AG04449 (cell line): ENCODE measurements around the gene VWA2.
A peak's percentile ranks its signal among the peaks of the same experiment; 100 is the strongest.

ENCODE experiments used
- CTCF ChIA-PET: fragments of 350-600 bp; formaldehyde crosslinking; extraction: SDS; loops from one replicate; lab custom pipeline; 2021; ENCODE audit warnings: antibody characterized with exemption; lab: Yijun Ruan, JAX
- POLR2A ChIA-PET: fragments of 400-600, 350-600 bp; formaldehyde crosslinking; extraction: SDS; loops from one replicate; lab custom pipeline; 2020; ENCODE audit warnings: antibody characterized with exemption, inconsistent platforms; lab: Yijun Ruan, JAX
- DNase-seq: peaks from one replicate; pipeline ENCODE4 v3.0.0-alpha.2; 2010; ENCODE audit warnings: low read depth, low spot score
- H3K4me3 ChIP-seq: 2 replicates; pipeline ENCODE4 v1.5.1; 2011; ENCODE audit warnings: low read depth, mild to moderate bottlenecking, control low read depth, low read length
- TF ChIP-seq, protein P1 (sequence below): IDR thresholded peaks from one replicate; pipeline ENCODE4 v1.5.1; 2011; ENCODE audit warnings: mild to moderate bottlenecking, moderate library complexity, low read length, control low read depth, inconsistent platforms; ENCODE audit not compliant: insufficient read depth; ENCODE audit errors: missing control alignments

Gene VWA2

DNA sequence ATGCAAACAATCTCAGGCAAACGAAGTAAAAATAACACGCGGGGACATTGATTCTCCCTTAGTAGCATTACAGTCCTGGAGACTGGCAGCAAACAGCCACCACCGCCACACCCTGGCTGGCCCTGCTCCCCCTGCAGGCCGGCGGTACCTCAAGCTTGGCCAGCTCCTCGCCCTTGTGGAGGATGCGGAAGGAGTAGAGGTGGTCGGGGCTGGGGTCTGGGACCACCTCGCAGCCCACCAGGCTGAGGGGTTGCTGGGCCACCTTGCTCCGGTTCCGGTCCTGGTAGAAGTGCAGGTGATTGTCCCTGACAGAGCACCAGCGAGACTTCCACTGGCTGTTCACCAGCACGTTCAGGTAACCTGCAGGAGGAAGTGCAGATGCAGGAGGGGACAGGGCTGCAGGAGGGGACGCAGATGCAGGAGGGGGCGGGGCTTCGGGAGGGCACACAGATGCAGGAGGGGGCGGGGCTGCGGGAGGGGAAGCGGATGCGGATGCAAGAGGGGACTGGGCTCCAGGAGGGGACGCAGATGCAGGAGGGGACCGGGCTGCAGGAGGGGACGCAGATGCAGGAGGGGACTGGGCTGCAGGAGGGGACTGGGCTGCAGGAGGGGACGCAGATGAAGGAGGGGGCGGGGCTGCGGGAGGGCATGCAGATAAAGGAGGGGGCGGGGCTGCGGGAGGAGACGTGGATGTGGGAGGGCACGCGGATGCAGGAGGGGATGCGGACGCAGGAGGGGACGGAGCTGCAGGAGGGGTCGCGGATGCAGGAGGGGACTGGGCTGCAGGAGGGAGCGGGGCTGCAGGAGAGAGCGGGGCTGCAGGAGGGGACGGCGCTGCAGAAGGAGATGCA lies 65.7 kb downstream of the VWA2 start:
- CTCF ChIA-PET: interaction anchor here (0.5 to 3.3 kb wide), 50 partner anchors 8 to 831 kb away, joined by 3 to 47 read pairs (median 6); no protein-coding TSS in a partner anchor
- peak overlapping the region; percentile 45 for H3K4me3 ChIP-seq
- TF ChIP-seq, protein P1, sequence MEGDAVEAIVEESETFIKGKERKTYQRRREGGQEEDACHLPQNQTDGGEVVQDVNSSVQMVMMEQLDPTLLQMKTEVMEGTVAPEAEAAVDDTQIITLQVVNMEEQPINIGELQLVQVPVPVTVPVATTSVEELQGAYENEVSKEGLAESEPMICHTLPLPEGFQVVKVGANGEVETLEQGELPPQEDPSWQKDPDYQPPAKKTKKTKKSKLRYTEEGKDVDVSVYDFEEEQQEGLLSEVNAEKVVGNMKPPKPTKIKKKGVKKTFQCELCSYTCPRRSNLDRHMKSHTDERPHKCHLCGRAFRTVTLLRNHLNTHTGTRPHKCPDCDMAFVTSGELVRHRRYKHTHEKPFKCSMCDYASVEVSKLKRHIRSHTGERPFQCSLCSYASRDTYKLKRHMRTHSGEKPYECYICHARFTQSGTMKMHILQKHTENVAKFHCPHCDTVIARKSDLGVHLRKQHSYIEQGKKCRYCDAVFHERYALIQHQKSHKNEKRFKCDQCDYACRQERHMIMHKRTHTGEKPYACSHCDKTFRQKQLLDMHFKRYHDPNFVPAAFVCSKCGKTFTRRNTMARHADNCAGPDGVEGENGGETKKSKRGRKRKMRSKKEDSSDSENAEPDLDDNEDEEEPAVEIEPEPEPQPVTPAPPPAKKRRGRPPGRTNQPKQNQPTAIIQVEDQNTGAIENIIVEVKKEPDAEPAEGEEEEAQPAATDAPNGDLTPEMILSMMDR: peak; percentile 82
- DNase-seq: no peak
- POLR2A ChIA-PET: interaction anchor here (0.6 kb wide), 1 partner anchor 33 kb away, joined by 3 read pairs; no protein-coding TSS in a partner anchor

DNA sequence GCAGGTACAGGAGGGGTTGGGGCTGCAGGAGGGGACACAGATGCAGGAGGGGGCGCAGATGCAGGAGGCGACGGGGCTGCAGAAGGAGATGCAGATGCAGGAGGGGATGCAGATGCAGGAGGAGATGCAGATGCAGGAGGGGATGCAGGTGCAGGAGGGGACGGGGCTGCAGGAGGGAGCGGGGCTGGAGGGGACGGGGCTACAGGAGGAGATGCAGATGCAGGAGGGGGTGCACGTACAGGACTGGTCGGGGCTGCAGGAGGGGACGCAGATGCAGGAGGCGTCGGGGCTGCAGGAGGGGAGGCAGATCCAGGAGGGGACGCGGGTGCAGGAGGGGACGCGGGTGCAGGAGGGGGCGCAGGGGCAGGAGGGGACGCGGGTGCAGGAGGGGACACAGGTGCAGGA lies 66.5 kb downstream of the VWA2 start:
- DNase-seq: no peak
- CTCF ChIA-PET: no interaction called here
- TF ChIP-seq, protein P1: no peak
- POLR2A ChIA-PET: no interaction called here
- H3K4me3 ChIP-seq: no peak overlapping the region

DNA sequence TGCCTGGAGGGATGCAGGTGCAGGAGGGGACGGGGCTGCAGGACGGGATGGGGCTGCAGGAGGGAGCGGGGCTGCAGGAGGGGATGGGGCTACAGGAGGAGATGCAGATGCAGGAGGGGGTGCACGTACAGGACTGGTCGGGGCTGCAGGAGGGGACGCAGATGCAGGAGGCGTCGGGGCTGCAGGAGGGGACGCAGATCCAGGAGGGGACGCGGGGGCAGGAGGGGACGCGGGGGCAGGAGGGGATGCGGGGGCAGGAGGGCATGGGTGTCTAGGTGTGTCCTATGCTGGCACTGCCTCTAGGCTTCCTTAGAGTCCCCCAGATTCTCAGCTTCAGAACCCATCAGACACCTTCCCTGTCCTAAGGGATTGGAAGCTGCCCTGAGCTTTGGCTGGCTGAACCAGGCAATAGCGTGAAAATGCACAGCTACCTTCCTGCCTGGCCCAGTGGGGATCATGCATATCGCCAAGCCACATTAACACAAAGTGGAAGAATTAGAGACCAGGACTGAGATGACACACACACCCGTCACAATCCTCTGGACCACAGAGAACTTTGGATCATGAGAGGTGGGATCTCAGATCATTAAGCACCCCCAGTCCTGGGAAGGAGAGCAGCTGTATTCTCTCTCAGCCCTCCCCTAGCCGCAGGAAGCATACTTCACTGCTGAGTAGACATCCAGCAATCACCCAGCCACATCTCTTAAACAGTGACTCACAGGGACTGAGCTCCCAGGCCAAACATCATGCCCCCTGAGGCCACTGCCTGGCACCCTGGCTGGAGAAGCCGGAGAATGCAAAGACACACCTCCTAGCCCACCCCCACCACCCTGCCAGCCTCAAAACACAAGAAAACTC lies 67.3 kb downstream of the VWA2 start:
- ChIA-PET POLR2A (interaction anchor here (1.0 to 1.3 kb wide), 2 partner anchors 34 to 68 kb away, joined by 3 to 4 read pairs; no protein-coding TSS in a partner anchor), CTCF (interaction anchor here (0.7 to 3.0 kb wide), 8 partner anchors 8 to 823 kb away, joined by 3 to 11 read pairs (median 4); no protein-coding TSS in a partner anchor)
- TF ChIP-seq, protein P1: no peak
- H3K4me3 ChIP-seq: no peak overlapping the region; the same call in 1 of the 2 replicates
- peak; percentile 76 for DNase-seq

DNA sequence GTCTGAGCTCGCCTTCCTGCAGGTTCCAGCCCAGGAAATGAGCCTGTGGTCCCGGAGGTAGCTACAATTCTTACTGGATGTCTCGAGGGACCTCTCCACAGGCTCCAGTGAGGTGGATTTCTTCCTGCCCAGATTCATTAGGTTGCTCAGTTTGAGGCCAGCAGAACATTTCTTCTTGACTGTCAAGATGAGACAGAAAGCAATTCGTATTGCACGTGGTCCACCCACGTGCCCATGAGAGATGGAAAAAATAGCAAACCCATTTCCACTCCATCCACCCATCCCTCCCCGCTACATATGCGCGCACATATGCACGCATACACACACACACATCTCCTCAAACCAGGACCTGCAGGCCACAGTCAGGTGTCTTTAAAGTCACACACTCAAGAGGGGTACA lies 68.7 kb downstream of the VWA2 start:
- TF ChIP-seq, protein P1: no peak
- H3K4me3 ChIP-seq: no peak overlapping the region
- POLR2A ChIA-PET: no interaction called here
- CTCF ChIA-PET: interaction anchor here (1.0 to 3.0 kb wide), 7 partner anchors 9 to 822 kb away, joined by 3 to 11 read pairs (median 6); no protein-coding TSS in a partner anchor
- DNase-seq: no peak

DNA sequence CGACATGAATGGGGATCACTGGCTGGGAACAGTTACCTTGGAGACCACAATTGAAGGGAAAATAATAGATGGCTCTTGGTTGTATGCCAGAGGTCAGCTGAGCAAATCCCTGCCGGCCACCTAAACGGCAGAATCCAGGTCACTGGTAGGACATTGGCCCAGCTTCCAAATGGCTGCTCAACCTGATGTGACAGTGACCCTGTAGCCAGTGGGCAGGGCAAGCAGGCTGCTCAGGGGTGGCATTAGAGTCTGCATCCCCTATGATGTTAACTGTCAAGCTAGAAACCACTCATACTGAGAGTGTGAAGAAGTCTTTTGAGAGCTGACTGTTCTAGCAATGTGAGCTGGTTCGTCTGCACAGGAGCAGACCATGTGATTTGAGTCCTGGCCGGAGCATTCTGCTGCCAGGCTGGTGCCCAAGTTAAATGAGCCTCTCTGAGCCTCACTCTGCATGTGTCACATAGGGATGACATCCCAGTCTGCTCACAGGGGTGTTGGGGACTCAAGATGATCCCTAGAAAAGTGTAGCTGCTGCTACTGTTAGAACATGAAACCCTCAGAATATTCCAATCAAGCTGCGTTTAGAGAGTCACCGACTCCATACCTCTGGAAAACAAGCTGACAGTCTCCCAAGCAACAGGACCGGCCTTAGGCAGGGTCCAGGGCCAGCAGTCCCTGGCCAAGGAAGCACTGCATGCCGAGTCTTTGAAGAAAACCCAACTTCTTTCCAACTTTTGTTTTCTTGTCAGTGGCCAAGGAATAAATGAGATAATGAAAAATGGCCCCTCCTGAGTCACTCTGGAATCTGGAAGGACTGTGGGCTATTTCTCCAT lies 69.7 kb downstream of the VWA2 start:
- no peak overlapping the region for H3K4me3 ChIP-seq
- ChIA-PET POLR2A (no interaction called here), CTCF (interaction anchor here (0.6 to 3.0 kb wide), 5 partner anchors 8 to 240 kb away, joined by 3 to 11 read pairs (median 3); no protein-coding TSS in a partner anchor)
- TF ChIP-seq, protein P1: no peak
- no peak for DNase-seq
